MM.1S (cell line): ENCODE results near the gene PIP5K1C.

ENCODE experiments used
- DNase-seq: peaks from one replicate; pipeline ENCODE4 v3.0.0-alpha.2; 2015
- H2AFZ ChIP-seq: fragments of 300-600 bp; sonication (generic); 2 replicates; pipeline ENCODE4 v1.6.0; 2016; ENCODE audit warnings: antibody characterized with exemption, low read length
- H3F3A ChIP-seq: fragments of 300-600 bp; sonication (generic); 2 replicates; pipeline ENCODE4 v1.6.1; 2016; ENCODE audit warnings: mild to moderate bottlenecking, antibody characterized with exemption, low read length, moderate library complexity, mixed read lengths; ENCODE audit not compliant: insufficient read depth
- H3K27ac ChIP-seq: fragments of 300-600 bp; sonication (generic); 2 replicates; pipeline ENCODE4 v1.5.1; 2016; ENCODE audit warnings: mild to moderate bottlenecking, low read length
- H3K27me3 ChIP-seq: fragments of 300-600 bp; sonication (generic); replicated peaks from 2 replicates; pipeline ENCODE4 v1.6.0; 2016; ENCODE audit warnings: low read length; ENCODE audit not compliant: insufficient read depth
- H3K36me3 ChIP-seq: fragments of 300-600 bp; sonication (generic); replicated peaks from 2 replicates; pipeline ENCODE4 v1.6.1; 2016; ENCODE audit warnings: mild to moderate bottlenecking, low read length, mixed read lengths; ENCODE audit not compliant: insufficient read depth
- H3K4me1 ChIP-seq: fragments of 300-600 bp; sonication (generic); 2 replicates; pipeline ENCODE4 v1.6.1; 2016; ENCODE audit warnings: low read length, mixed read lengths
- H3K4me2 ChIP-seq: fragments of 300-600 bp; sonication (generic); 2 replicates; pipeline ENCODE4 v1.6.0; 2016; ENCODE audit warnings: low read depth, low read length
- H3K4me3 ChIP-seq: fragments of 300-600 bp; sonication (generic); 2 replicates; pipeline ENCODE4 v1.5.1; 2016; ENCODE audit warnings: low read length, mixed read lengths
- H3K79me2 ChIP-seq: fragments of 300-600 bp; sonication (generic); 2 replicates; pipeline ENCODE4 v1.6.1; 2016; ENCODE audit warnings: mixed run types, low read length, mixed read lengths
- H3K9ac ChIP-seq: fragments of 300-600 bp; sonication (generic); 2 replicates; pipeline ENCODE4 v1.6.1; 2016; ENCODE audit warnings: low read length, mixed read lengths
- H3K9me2 ChIP-seq: fragments of 300-600 bp; sonication (generic); replicated peaks from 2 replicates; pipeline ENCODE4 v1.6.1; 2016; ENCODE audit warnings: mild to moderate bottlenecking, low read length, mixed read lengths; ENCODE audit not compliant: insufficient read depth
- H3K9me3 ChIP-seq: fragments of 300-600 bp; sonication (generic); replicated peaks from 2 replicates; pipeline ENCODE4 v1.6.1; 2016; ENCODE audit warnings: mild to moderate bottlenecking, low read length, mixed read lengths; ENCODE audit not compliant: insufficient read depth
- H4K20me1 ChIP-seq: fragments of 300-600 bp; sonication (generic); 2 replicates; pipeline ENCODE4 v1.6.1; 2016; ENCODE audit warnings: mild to moderate bottlenecking, low read length, moderate library complexity, mixed read lengths; ENCODE audit not compliant: insufficient read depth
- EZH2 ChIP-seq: fragments of 300-600 bp; sonication (generic); optimal IDR thresholded peaks from 2 replicates; pipeline ENCODE3; 2017; ENCODE audit warnings: low read depth, mild to moderate bottlenecking, antibody characterized with exemption, low read length, mixed read lengths
- EZH2phosphoT487 ChIP-seq: fragments of 300-600 bp; sonication (generic); IDR thresholded peaks from 2 replicates; pipeline ENCODE4 v1.6.1; 2018; ENCODE audit warnings: antibody characterized with exemption, low read length
- TF ChIP-seq, protein P1 (sequence below): fragments of 300-600 bp; sonication (generic); IDR thresholded peaks from 2 replicates; pipeline ENCODE4 v1.5.1; 2016; ENCODE audit warnings: antibody characterized with exemption, low read length, mixed read lengths

PIP5K1C gene

GRCh38 chr19:3658004-3658869 is 42.0 kb downstream of the PIP5K1C start:
- no peak overlapping the region for H3K4me3 ChIP-seq
- TF ChIP-seq EZH2phosphoT487 (no peak), EZH2 (no peak)
- TF ChIP-seq, protein P1, sequence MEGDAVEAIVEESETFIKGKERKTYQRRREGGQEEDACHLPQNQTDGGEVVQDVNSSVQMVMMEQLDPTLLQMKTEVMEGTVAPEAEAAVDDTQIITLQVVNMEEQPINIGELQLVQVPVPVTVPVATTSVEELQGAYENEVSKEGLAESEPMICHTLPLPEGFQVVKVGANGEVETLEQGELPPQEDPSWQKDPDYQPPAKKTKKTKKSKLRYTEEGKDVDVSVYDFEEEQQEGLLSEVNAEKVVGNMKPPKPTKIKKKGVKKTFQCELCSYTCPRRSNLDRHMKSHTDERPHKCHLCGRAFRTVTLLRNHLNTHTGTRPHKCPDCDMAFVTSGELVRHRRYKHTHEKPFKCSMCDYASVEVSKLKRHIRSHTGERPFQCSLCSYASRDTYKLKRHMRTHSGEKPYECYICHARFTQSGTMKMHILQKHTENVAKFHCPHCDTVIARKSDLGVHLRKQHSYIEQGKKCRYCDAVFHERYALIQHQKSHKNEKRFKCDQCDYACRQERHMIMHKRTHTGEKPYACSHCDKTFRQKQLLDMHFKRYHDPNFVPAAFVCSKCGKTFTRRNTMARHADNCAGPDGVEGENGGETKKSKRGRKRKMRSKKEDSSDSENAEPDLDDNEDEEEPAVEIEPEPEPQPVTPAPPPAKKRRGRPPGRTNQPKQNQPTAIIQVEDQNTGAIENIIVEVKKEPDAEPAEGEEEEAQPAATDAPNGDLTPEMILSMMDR = no peak
- H3K27ac ChIP-seq = no peak overlapping the region
- no peaks in the 10 kb centered on the region for H3K36me3 ChIP-seq
- no peaks in the 10 kb centered on the region for H3K27me3 ChIP-seq
- no peaks in the 10 kb centered on the region for H3K79me2 ChIP-seq
- H3K4me2 ChIP-seq = no peak overlapping the region
- H3K4me1 ChIP-seq = no peaks in the 10 kb centered on the region
- no peak overlapping the region for H3K9ac ChIP-seq
- H3K9me3 ChIP-seq = no peaks in the 10 kb centered on the region
- no peak for DNase-seq
- no peaks in the 10 kb centered on the region for H3F3A ChIP-seq
- no peaks in the 10 kb centered on the region for H3K9me2 ChIP-seq
- H4K20me1 ChIP-seq = no peaks in the 10 kb centered on the region
- no peak overlapping the region for H2AFZ ChIP-seq

- Histone ChIP-seq H3K27ac (no peak overlapping the region), H3K4me3 (no peak overlapping the region), H3K9me2 (no peaks in the 10 kb centered on the region), H4K20me1 (no peaks in the 10 kb centered on the region), H3K4me1 (no peaks in the 10 kb centered on the region), H3K79me2 (no peaks in the 10 kb centered on the region), H3K36me3 (no peaks in the 10 kb centered on the region), H2AFZ (no peak overlapping the region), H3K9me3 (no peaks in the 10 kb centered on the region), H3K4me2 (no peak overlapping the region), H3F3A (no peaks in the 10 kb centered on the region), H3K9ac (no peak overlapping the region), H3K27me3 (no peaks in the 10 kb centered on the region)
- TF ChIP-seq, protein P1 = no peak
- TF ChIP-seq EZH2phosphoT487 (no peak), EZH2 (no peak)
- no peak for DNase-seq
Measured at GRCh38 chr19:3657395-3657769, 42.9 kb downstream of the PIP5K1C start.

DNA sequence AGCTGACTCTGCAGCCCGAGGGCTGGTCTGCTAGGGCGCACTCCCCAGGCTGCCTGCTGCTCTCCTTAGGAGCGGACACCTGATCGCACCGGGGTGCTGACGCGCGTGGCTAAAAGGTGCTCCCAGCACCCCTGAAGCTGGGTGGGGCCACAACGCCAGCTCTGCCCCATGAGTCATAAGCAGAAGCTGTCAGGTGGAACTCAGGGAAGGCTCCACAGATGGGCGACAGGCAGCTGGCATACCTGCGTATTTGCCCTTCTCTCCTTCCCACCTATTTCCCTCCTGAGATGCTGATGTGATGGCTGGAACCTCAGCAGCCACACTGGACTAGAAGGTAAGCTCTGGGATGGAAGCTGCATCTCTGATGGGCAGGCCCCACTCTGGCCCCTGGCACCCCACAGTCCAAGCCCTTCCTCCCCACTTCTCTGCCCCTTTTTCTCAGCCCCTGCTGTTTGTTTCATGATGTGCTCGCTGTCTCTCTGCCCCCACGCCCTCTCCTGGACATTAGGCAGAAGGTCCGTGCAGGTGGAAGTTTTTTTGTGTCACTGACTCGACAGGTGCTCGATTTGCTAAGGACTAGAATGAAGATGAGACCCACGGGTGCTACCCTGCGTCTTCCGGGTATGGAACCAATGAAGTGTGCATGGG is 43.4 kb downstream of the PIP5K1C start:
- Histone ChIP-seq H4K20me1 (no peaks in the 10 kb centered on the region), H3K9me3 (no peaks in the 10 kb centered on the region), H3K4me1 (no peaks in the 10 kb centered on the region), H3K27me3 (no peaks in the 10 kb centered on the region), H3F3A (no peaks in the 10 kb centered on the region), H3K9ac (no peak overlapping the region), H3K27ac (no peak overlapping the region), H3K79me2 (no peaks in the 10 kb centered on the region), H2AFZ (no peak overlapping the region), H3K4me3 (no peak overlapping the region), H3K4me2 (no peak overlapping the region), H3K36me3 (no peaks in the 10 kb centered on the region), H3K9me2 (no peaks in the 10 kb centered on the region)
- TF ChIP-seq EZH2 = no peak
- TF ChIP-seq, protein P1 = no peak
- TF ChIP-seq EZH2phosphoT487 = no peak
- DNase-seq = no peak
